Measurements from ENCODE around the gene FAM120B. TPM values are rescaled to one million over a fixed set of nuclear protein-coding genes. Genes with fewer than 3 reads are reported as not detected.

Gene FAM120B
- total RNA-seq, 1 experiment from 2014 or later, result 25.2 TPM

DNA sequence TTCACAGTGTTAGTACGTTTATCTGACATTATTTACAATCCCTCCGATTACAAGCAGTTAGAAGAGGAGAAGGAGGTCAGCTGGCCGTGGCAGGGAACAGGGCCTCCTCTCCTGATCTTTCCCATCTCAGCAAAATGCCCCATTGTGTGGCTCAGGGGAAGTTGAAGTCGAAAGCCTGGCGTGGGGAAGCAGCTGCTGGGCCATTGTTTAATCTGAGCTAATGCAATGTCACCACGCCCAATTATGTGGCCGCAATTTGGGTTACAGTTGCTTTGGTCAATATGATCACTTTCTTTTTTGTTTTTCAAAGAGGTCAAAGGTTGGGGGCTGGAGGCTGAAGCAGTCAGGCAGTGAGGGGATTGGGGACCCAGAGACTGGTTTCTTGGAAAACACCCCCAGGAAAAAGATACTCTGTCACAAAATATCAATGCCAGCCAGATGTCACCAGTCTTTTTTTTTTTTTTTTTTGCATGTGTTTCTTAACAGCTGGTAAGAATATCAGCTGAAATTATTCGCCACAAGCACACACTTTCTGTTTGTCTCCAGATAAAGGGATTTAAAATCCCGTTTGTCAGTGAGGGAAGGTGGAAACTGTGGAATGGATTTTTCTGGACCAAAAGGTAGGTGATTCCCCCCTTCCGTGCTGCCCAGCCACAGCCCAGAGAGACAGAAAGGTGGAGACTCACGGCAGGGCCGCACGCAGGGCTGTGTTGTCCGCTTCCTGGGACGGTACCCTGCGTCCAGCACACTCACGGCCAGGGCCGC lies 40.3 kb upstream of the FAM120B start:
- Histone ChIP-seq H4K20me1 (ENCODE audit: insufficient read depth) (no peaks in the 10 kb centered on the region), H3K9ac (ENCODE audit: low read length) (no peak overlapping the region), H3K36me3 (ENCODE audit: control insufficient read depth in 1 of 2, insufficient read depth in 2 of 2, low read length in 2 of 2) (no peaks in the 10 kb centered on the region), H3K27me3 (ENCODE audit: insufficient read depth, low read length) (no peaks in the 10 kb centered on the region), H3K79me2 (ENCODE audit: insufficient read depth, low read length) (no peaks in the 10 kb centered on the region), H3K9me2 (ENCODE audit: insufficient read depth) (no peaks in the 10 kb centered on the region), H3K4me2 (ENCODE audit: low read length) (peak overlapping the region; percentile 65), H3K9me3 (ENCODE audit: control insufficient read depth in 1 of 2, insufficient read depth in 1 of 2, low read depth in 1 of 2, low read length in 2 of 2) (no peaks in the 10 kb centered on the region), H3K4me1 (ENCODE audit: control insufficient read depth in 1 of 2, insufficient read depth in 2 of 2, low read length in 2 of 2) (peaks cover 6 to 10% of the 10 kb centered on the region in 2 experiments; a peak in 3 of 4 replicates), H3K4me3 (replicated peaks in 1 of 2; ENCODE audit: low read depth in 1 of 2, low read length in 2 of 2) (peak overlapping the region in 1 of 2 experiments; percentile 19; a peak in 3 of 4 replicates), H2AFZ (ENCODE audit: low read depth, low read length, poor library complexity, severe bottlenecking) (peak overlapping the region; percentile 86), H3K27ac (ENCODE audit: low read depth, low read length) (no peak overlapping the region)
- ATAC-seq (peak; percentile 15; the same call in 1 of the 2 replicates), DNase-seq (ENCODE audit: low read depth, low spot score) (no peak)
- ChIA-PET RAD21 (ENCODE audit: low non-redundant PET in 1 of 2, low total read pairs in 2 of 2, uncharacterized antibody in 2 of 2, unreplicated experiment in 2 of 2) (no interaction called here), POLR2A (no interaction called here), CTCF (no interaction called here)
- no TSS peak for BruUV-seq (replicated peaks)
- intact Hi-C loops (cut with micrococcal nuclease), result loop anchor here (10.0 kb wide), 3 partner anchors 101 to 431 kb away; no protein-coding TSS in a partner anchor
- TF ChIP-seq SP1 (IDR thresholded peaks at IDR 0.05; ENCODE audit: low read depth) (no peak), ZNF274 (IDR thresholded peaks at IDR 0.05; ENCODE audit: low read depth, low read length) (no peak), ZFX (IDR thresholded peaks at IDR 0.05) (no peak), FOSL1 (IDR thresholded peaks at IDR 0.05; ENCODE audit: low read depth) (no peak), RAD21 (IDR thresholded peaks at IDR 0.05; ENCODE audit: low read depth) (no peak), CBX3 (IDR thresholded peaks at IDR 0.05; ENCODE audit: low read depth) (no peak), YY1 (IDR thresholded peaks at IDR 0.05; ENCODE audit: extremely low read depth, insufficient replicate concordance, low read depth, low read length) (no peak), EGR1 (IDR thresholded peaks at IDR 0.05; ENCODE audit: low read depth) (no peak), POLR2AphosphoS5 (IDR thresholded peaks at IDR 0.05; ENCODE audit: low read depth, low read length) (no peak), TCF7L2 (IDR thresholded peaks at IDR 0.05; ENCODE audit: borderline replicate concordance, extremely low read depth, insufficient read depth, insufficient read length) (no peak)
- TF ChIP-seq, protein P1, sequence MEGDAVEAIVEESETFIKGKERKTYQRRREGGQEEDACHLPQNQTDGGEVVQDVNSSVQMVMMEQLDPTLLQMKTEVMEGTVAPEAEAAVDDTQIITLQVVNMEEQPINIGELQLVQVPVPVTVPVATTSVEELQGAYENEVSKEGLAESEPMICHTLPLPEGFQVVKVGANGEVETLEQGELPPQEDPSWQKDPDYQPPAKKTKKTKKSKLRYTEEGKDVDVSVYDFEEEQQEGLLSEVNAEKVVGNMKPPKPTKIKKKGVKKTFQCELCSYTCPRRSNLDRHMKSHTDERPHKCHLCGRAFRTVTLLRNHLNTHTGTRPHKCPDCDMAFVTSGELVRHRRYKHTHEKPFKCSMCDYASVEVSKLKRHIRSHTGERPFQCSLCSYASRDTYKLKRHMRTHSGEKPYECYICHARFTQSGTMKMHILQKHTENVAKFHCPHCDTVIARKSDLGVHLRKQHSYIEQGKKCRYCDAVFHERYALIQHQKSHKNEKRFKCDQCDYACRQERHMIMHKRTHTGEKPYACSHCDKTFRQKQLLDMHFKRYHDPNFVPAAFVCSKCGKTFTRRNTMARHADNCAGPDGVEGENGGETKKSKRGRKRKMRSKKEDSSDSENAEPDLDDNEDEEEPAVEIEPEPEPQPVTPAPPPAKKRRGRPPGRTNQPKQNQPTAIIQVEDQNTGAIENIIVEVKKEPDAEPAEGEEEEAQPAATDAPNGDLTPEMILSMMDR (IDR thresholded peaks at IDR 0.05 in 2 of 3, conservative IDR thresholded peaks at IDR 0.05 in 1 of 3; ENCODE audit: borderline replicate concordance in 1 of 3, insufficient read depth in 1 of 3, low read depth in 2 of 3, low read length in 2 of 3), result no peak
- TF ChIP-seq, protein P2, sequence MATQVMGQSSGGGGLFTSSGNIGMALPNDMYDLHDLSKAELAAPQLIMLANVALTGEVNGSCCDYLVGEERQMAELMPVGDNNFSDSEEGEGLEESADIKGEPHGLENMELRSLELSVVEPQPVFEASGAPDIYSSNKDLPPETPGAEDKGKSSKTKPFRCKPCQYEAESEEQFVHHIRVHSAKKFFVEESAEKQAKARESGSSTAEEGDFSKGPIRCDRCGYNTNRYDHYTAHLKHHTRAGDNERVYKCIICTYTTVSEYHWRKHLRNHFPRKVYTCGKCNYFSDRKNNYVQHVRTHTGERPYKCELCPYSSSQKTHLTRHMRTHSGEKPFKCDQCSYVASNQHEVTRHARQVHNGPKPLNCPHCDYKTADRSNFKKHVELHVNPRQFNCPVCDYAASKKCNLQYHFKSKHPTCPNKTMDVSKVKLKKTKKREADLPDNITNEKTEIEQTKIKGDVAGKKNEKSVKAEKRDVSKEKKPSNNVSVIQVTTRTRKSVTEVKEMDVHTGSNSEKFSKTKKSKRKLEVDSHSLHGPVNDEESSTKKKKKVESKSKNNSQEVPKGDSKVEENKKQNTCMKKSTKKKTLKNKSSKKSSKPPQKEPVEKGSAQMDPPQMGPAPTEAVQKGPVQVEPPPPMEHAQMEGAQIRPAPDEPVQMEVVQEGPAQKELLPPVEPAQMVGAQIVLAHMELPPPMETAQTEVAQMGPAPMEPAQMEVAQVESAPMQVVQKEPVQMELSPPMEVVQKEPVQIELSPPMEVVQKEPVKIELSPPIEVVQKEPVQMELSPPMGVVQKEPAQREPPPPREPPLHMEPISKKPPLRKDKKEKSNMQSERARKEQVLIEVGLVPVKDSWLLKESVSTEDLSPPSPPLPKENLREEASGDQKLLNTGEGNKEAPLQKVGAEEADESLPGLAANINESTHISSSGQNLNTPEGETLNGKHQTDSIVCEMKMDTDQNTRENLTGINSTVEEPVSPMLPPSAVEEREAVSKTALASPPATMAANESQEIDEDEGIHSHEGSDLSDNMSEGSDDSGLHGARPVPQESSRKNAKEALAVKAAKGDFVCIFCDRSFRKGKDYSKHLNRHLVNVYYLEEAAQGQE (IDR thresholded peaks at IDR 0.05; ENCODE audit: low read depth), result no peak

Data from HCT116 (cell line).